ENCODE results near the gene MKRN1. TPM values are rescaled to one million over a fixed set of nuclear protein-coding genes. Genes with fewer than 3 reads are reported as not detected.

The MKRN1 gene
- total and polyA plus RNA-seq, 4 experiments from 2014 or later, result 131 to 156 (median 143) TPM

- Histone ChIP-seq H3K27ac (ENCODE audit: low read depth, low read length) (no peak overlapping the region), H3K27me3 (ENCODE audit: insufficient read depth, low read length) (no peaks in the 10 kb centered on the region), H3K4me1 (ENCODE audit: insufficient read depth, low read length) (no peaks in the 10 kb centered on the region), H3K9me3 (ENCODE audit: control insufficient read depth in 1 of 2, low read length in 2 of 2) (no peaks in the 10 kb centered on the region), H3K4me3 (ENCODE audit: low read length in 2 of 2) (no peak overlapping the region), H3K36me3 (ENCODE audit: insufficient read depth, low read length) (no peaks in the 10 kb centered on the region)
- DNase-seq, result no peak
- no peaks in the 10 kb centered on the region for H3K36me3 Mint-ChIP-seq
- no peak overlapping the region for H3K27ac Mint-ChIP-seq
- H3K4me1 Mint-ChIP-seq, result peaks cover 0 to 3% (median 0%) of the 10 kb centered on the region in 4 donors
- H3K4me3 Mint-ChIP-seq, result no peak overlapping the region
- POLR2A ChIA-PET (ENCODE audit: partially characterized antibody), result no interaction called here
- CTCF ChIA-PET (ENCODE audit: partially characterized antibody), result no interaction called here
- no peaks in the 10 kb centered on the region for H3K9me3 Mint-ChIP-seq
- no peaks in the 10 kb centered on the region for H3K27me3 Mint-ChIP-seq
- intact Hi-C loops (cut with micrococcal nuclease), result no loop called here
These were observed 37.8 kb downstream of the MKRN1 start for GRCh38 chr7:140441519-140441918.

- CTCF ChIA-PET (ENCODE audit: partially characterized antibody), result interaction anchor here (1.5 to 1.7 kb wide), 2 partner anchors 23 to 213 kb away, joined by 4 to 5 read pairs; no protein-coding TSS in a partner anchor
- no peak overlapping the region for H3K27ac Mint-ChIP-seq
- POLR2A ChIA-PET (ENCODE audit: partially characterized antibody), result interaction anchor here (0.6 kb wide), 1 partner anchor 113 kb away, joined by 5 read pairs; no protein-coding TSS in a partner anchor
- Histone ChIP-seq H3K4me1 (ENCODE audit: insufficient read depth, low read length) (no peaks in the 10 kb centered on the region), H3K27me3 (ENCODE audit: insufficient read depth, low read length) (no peaks in the 10 kb centered on the region), H3K4me3 (ENCODE audit: low read length in 2 of 2) (no peak overlapping the region), H3K27ac (ENCODE audit: low read depth, low read length) (no peak overlapping the region), H3K36me3 (ENCODE audit: insufficient read depth, low read length) (no peaks in the 10 kb centered on the region), H3K9me3 (ENCODE audit: control insufficient read depth in 1 of 2, low read length in 2 of 2) (no peaks in the 10 kb centered on the region)
- no peak overlapping the region for H3K4me3 Mint-ChIP-seq
- no peaks in the 10 kb centered on the region for H3K9me3 Mint-ChIP-seq
- no peak for DNase-seq
- intact Hi-C loops (cut with micrococcal nuclease), result no loop called here
- H3K27me3 Mint-ChIP-seq, result no peaks in the 10 kb centered on the region
- no peaks in the 10 kb centered on the region for H3K36me3 Mint-ChIP-seq
- H3K4me1 Mint-ChIP-seq, result peaks cover 0 to 3% (median 0%) of the 10 kb centered on the region in 4 donors
These were observed 38.7 kb downstream of the MKRN1 start for GRCh38 chr7:140440593-140440992.

GRCh38 chr7:140439359-140439758 is 39.9 kb downstream of the MKRN1 start:
- H3K27me3 Mint-ChIP-seq, result no peaks in the 10 kb centered on the region
- Histone ChIP-seq H3K36me3 (ENCODE audit: insufficient read depth, low read length) (no peaks in the 10 kb centered on the region), H3K4me3 (ENCODE audit: low read length in 2 of 2) (no peak overlapping the region), H3K4me1 (ENCODE audit: insufficient read depth, low read length) (no peaks in the 10 kb centered on the region), H3K9me3 (ENCODE audit: control insufficient read depth in 1 of 2, low read length in 2 of 2) (no peaks in the 10 kb centered on the region), H3K27me3 (ENCODE audit: insufficient read depth, low read length) (no peaks in the 10 kb centered on the region), H3K27ac (ENCODE audit: low read depth, low read length) (no peak overlapping the region)
- H3K4me1 Mint-ChIP-seq, result peaks cover 0 to 3% (median 0%) of the 10 kb centered on the region in 4 donors
- no peak overlapping the region for H3K27ac Mint-ChIP-seq
- POLR2A ChIA-PET (ENCODE audit: partially characterized antibody), result no interaction called here
- no peak for DNase-seq
- no peaks in the 10 kb centered on the region for H3K9me3 Mint-ChIP-seq
- CTCF ChIA-PET (ENCODE audit: partially characterized antibody), result interaction anchor here (0.8 to 1.7 kb wide), 4 partner anchors 9 to 214 kb away, joined by 3 to 4 read pairs (median 3); no protein-coding TSS in a partner anchor
- intact Hi-C loops (cut with micrococcal nuclease), result no loop called here
- H3K36me3 Mint-ChIP-seq, result no peaks in the 10 kb centered on the region
- H3K4me3 Mint-ChIP-seq, result no peak overlapping the region

GRCh38 chr7:140435252-140435895 is 43.9 kb downstream of the MKRN1 start:
- Histone ChIP-seq H3K4me3 (ENCODE audit: low read length in 2 of 2) (no peak overlapping the region), H3K4me1 (ENCODE audit: insufficient read depth, low read length) (no peaks in the 10 kb centered on the region), H3K27me3 (ENCODE audit: insufficient read depth, low read length) (no peaks in the 10 kb centered on the region), H3K27ac (ENCODE audit: low read depth, low read length) (no peak overlapping the region), H3K9me3 (ENCODE audit: control insufficient read depth in 1 of 2, low read length in 2 of 2) (no peaks in the 10 kb centered on the region), H3K36me3 (ENCODE audit: insufficient read depth, low read length) (no peaks in the 10 kb centered on the region)
- H3K4me1 Mint-ChIP-seq, result no peaks in the 10 kb centered on the region
- no peaks in the 10 kb centered on the region for H3K36me3 Mint-ChIP-seq
- ChIA-PET POLR2A (ENCODE audit: partially characterized antibody) (no interaction called here), CTCF (ENCODE audit: partially characterized antibody) (no interaction called here)
- H3K27ac Mint-ChIP-seq, result no peak overlapping the region
- H3K9me3 Mint-ChIP-seq, result no peaks in the 10 kb centered on the region
- no peak overlapping the region for H3K4me3 Mint-ChIP-seq
- intact Hi-C loops (cut with micrococcal nuclease), result no loop called here
- DNase-seq, result no peak
- H3K27me3 Mint-ChIP-seq, result no peaks in the 10 kb centered on the region

GRCh38 chr7:140433396-140433795 is 45.9 kb downstream of the MKRN1 start:
- ChIA-PET CTCF (ENCODE audit: partially characterized antibody) (interaction anchor here (0.5 to 1.0 kb wide), 2 partner anchors 11 to 43 kb away, joined by 3 read pairs; no protein-coding TSS in a partner anchor), POLR2A (ENCODE audit: partially characterized antibody) (no interaction called here)
- intact Hi-C loops (cut with micrococcal nuclease), result no loop called here
- no peaks in the 10 kb centered on the region for H3K9me3 Mint-ChIP-seq
- H3K27ac ChIP-seq (ENCODE audit: low read depth, low read length), result no peak overlapping the region
- no peak overlapping the region for H3K27ac Mint-ChIP-seq
- H3K4me3 ChIP-seq (ENCODE audit: low read length in 2 of 2), result no peak overlapping the region
- H3K9me3 ChIP-seq (ENCODE audit: control insufficient read depth in 1 of 2, low read length in 2 of 2), result no peaks in the 10 kb centered on the region
- peaks cover 0 to 4% of the 10 kb centered on the region in 2 donors for H3K36me3 Mint-ChIP-seq
- no peak for DNase-seq
- H3K27me3 ChIP-seq (ENCODE audit: insufficient read depth, low read length), result no peaks in the 10 kb centered on the region
- H3K4me1 Mint-ChIP-seq, result no peaks in the 10 kb centered on the region
- no peaks in the 10 kb centered on the region for H3K4me1 ChIP-seq (ENCODE audit: insufficient read depth, low read length)
- no peaks in the 10 kb centered on the region for H3K27me3 Mint-ChIP-seq
- no peaks in the 10 kb centered on the region for H3K36me3 ChIP-seq (ENCODE audit: insufficient read depth, low read length)
- no peak overlapping the region for H3K4me3 Mint-ChIP-seq

GRCh38 chr7:140426130-140426529 is 53.2 kb downstream of the MKRN1 start:
- no peaks in the 10 kb centered on the region for H3K27me3 ChIP-seq (ENCODE audit: insufficient read depth, low read length)
- H3K27me3 Mint-ChIP-seq, result no peaks in the 10 kb centered on the region
- no peak overlapping the region for H3K27ac ChIP-seq (ENCODE audit: low read depth, low read length)
- ChIA-PET CTCF (ENCODE audit: partially characterized antibody) (no interaction called here), POLR2A (ENCODE audit: partially characterized antibody) (no interaction called here)
- no peaks in the 10 kb centered on the region for H3K36me3 ChIP-seq (ENCODE audit: insufficient read depth, low read length)
- intact Hi-C loops (cut with micrococcal nuclease), result no loop called here
- H3K4me1 Mint-ChIP-seq, result no peaks in the 10 kb centered on the region
- no peak for DNase-seq
- peak overlapping the region in 1 of 7 donors; percentile 39 for H3K27ac Mint-ChIP-seq
- H3K36me3 Mint-ChIP-seq, result peaks cover 8 to 11% of the 10 kb centered on the region in 2 donors
- no peak overlapping the region for H3K4me3 ChIP-seq (ENCODE audit: low read length in 2 of 2)
- H3K4me3 Mint-ChIP-seq, result no peak overlapping the region
- H3K9me3 Mint-ChIP-seq, result no peaks in the 10 kb centered on the region
- H3K4me1 ChIP-seq (ENCODE audit: insufficient read depth, low read length), result no peaks in the 10 kb centered on the region
- H3K9me3 ChIP-seq (ENCODE audit: control insufficient read depth in 1 of 2, low read length in 2 of 2), result no peaks in the 10 kb centered on the region

GRCh38 chr7:140425718-140426117 is 53.6 kb downstream of the MKRN1 start:
- no peaks in the 10 kb centered on the region for H3K4me1 Mint-ChIP-seq
- H3K27ac Mint-ChIP-seq, result no peak overlapping the region
- no peaks in the 10 kb centered on the region for H3K9me3 ChIP-seq (ENCODE audit: control insufficient read depth in 1 of 2, low read length in 2 of 2)
- POLR2A ChIA-PET (ENCODE audit: partially characterized antibody), result no interaction called here
- intact Hi-C loops (cut with micrococcal nuclease), result no loop called here
- H3K4me3 Mint-ChIP-seq, result no peak overlapping the region
- peaks cover 8 to 11% of the 10 kb centered on the region in 2 donors for H3K36me3 Mint-ChIP-seq
- H3K4me3 ChIP-seq (ENCODE audit: low read length in 2 of 2), result no peak overlapping the region
- no peaks in the 10 kb centered on the region for H3K27me3 ChIP-seq (ENCODE audit: insufficient read depth, low read length)
- no peaks in the 10 kb centered on the region for H3K36me3 ChIP-seq (ENCODE audit: insufficient read depth, low read length)
- no peak for DNase-seq
- H3K9me3 Mint-ChIP-seq, result peaks cover 0 to 2% (median 0%) of the 10 kb centered on the region in 8 donors
- CTCF ChIA-PET (ENCODE audit: partially characterized antibody), result no interaction called here
- no peaks in the 10 kb centered on the region for H3K4me1 ChIP-seq (ENCODE audit: insufficient read depth, low read length)
- no peak overlapping the region for H3K27ac ChIP-seq (ENCODE audit: low read depth, low read length)
- no peaks in the 10 kb centered on the region for H3K27me3 Mint-ChIP-seq
